ENCODE results near the gene PRDX2.

The PRDX2 gene

GRCh38 chr19:12786141-12786870 is 15.3 kb downstream of the PRDX2 start:
- TF ChIP-seq CSRNP3 (CRISPR knock-in tag; IDR thresholded peaks at IDR 0.05) (no peak), BACH2 (CRISPR knock-in tag; IDR thresholded peaks at IDR 0.05; ENCODE audit: borderline replicate concordance) (no peak), GLIS3 (CRISPR knock-in tag; IDR thresholded peaks at IDR 0.05) (no peak), OSR1 (CRISPR knock-in tag; IDR thresholded peaks at IDR 0.05) (no peak), ARNTL (CRISPR knock-in tag; IDR thresholded peaks at IDR 0.05; ENCODE audit: borderline replicate concordance, low read depth) (no peak), TCF4 (CRISPR knock-in tag; IDR thresholded peaks at IDR 0.05; ENCODE audit: borderline replicate concordance) (no peak)
- no peak for ATAC-seq

GRCh38 chr19:12785431-12786031 is 16.1 kb downstream of the PRDX2 start:
- TF ChIP-seq PATZ1 (CRISPR knock-in tag; IDR thresholded peaks at IDR 0.05; ENCODE audit: borderline replicate concordance) (no peak), ISL1 (CRISPR knock-in tag; IDR thresholded peaks at IDR 0.05) (no peak), ZC3H10 (CRISPR knock-in tag; IDR thresholded peaks at IDR 0.05) (no peak), TCF4 (CRISPR knock-in tag; IDR thresholded peaks at IDR 0.05; ENCODE audit: borderline replicate concordance) (no peak), GLIS3 (CRISPR knock-in tag; IDR thresholded peaks at IDR 0.05) (no peak), RARB (CRISPR knock-in tag; IDR thresholded peaks at IDR 0.05) (no peak), ZNF8 (CRISPR knock-in tag; IDR thresholded peaks at IDR 0.05) (no peak)
- no peak for ATAC-seq

- ATAC-seq = no peak
Measured at GRCh38 chr19:12784871-12785430, 16.6 kb downstream of the PRDX2 start.

More at GRCh38 chr19:12784871-12785430, 16.6 kb downstream of the PRDX2 start:
- no peak for TF ChIP-seq ZFP3 (CRISPR knock-in tag; IDR thresholded peaks at IDR 0.05)
- no peak for TF ChIP-seq TSHZ2 (CRISPR knock-in tag; IDR thresholded peaks at IDR 0.05)
- no peak for TF ChIP-seq RARB (CRISPR knock-in tag; IDR thresholded peaks at IDR 0.05)
- TF ChIP-seq PATZ1 (CRISPR knock-in tag; IDR thresholded peaks at IDR 0.05; ENCODE audit: borderline replicate concordance) = no peak
- no peak for TF ChIP-seq ZFP30 (CRISPR knock-in tag; IDR thresholded peaks at IDR 0.05)
- TF ChIP-seq POU6F1 (CRISPR knock-in tag; IDR thresholded peaks at IDR 0.05; ENCODE audit: borderline replicate concordance, low read depth) = no peak
- TF ChIP-seq GLIS3 (CRISPR knock-in tag; IDR thresholded peaks at IDR 0.05) = no peak
- TF ChIP-seq ARNTL (CRISPR knock-in tag; IDR thresholded peaks at IDR 0.05; ENCODE audit: borderline replicate concordance, low read depth) = no peak
- no peak for TF ChIP-seq CSRNP3 (CRISPR knock-in tag; IDR thresholded peaks at IDR 0.05)
- TF ChIP-seq TCF4 (CRISPR knock-in tag; IDR thresholded peaks at IDR 0.05; ENCODE audit: borderline replicate concordance) = no peak
- TF ChIP-seq CSDC2 (CRISPR knock-in tag; IDR thresholded peaks at IDR 0.05) = no peak
- TF ChIP-seq PPARA (CRISPR knock-in tag; IDR thresholded peaks at IDR 0.05; ENCODE audit: borderline replicate concordance) = no peak
- no peak for TF ChIP-seq ZNF8 (CRISPR knock-in tag; IDR thresholded peaks at IDR 0.05)
- TF ChIP-seq OSR1 (CRISPR knock-in tag; IDR thresholded peaks at IDR 0.05) = no peak

Data from SK-N-SH treated with all-trans-retinoic acid at 6 μM for 48 hours (cell line).